Transverse colon (tissue), 4 donors: ENCODE data around the gene RNF19B. TPM values are rescaled to one million over a fixed set of nuclear protein-coding genes. Genes with fewer than 3 reads are reported as not detected.

Source experiments
- DNase-seq: peaks from one replicate; pipeline ENCODE4 v3.0.0-alpha.2; 2019
- H3K27ac ChIP-seq, 4 donors: fragments of 200-600 bp; sonication (generic); 2 replicates each; pipeline ENCODE4 v1.5.1; 2016 to 2018; ENCODE audit warnings: inconsistent platforms in 4 of 4
- H3K27me3 ChIP-seq: fragments of 200-600 bp; sonication (generic); 2 replicates; pipeline ENCODE4 v1.5.1; 2017; ENCODE audit warnings: inconsistent platforms
- H3K36me3 ChIP-seq, 4 donors: fragments of 200-600 bp; sonication (generic); 2 replicates each; pipeline ENCODE4 v1.5.1; 2017 to 2019; ENCODE audit warnings: inconsistent platforms in 4 of 4
- H3K4me1 ChIP-seq, 4 donors: fragments of 200-600 bp; sonication (generic); 2 replicates each; pipeline ENCODE4 v1.5.1; 2017 to 2020; ENCODE audit warnings: inconsistent platforms in 4 of 4
- H3K4me3 ChIP-seq, 4 donors: fragments of 200-600 bp; sonication (generic); 1 replicate in 1 of 4; 2 replicates in 3 of 4; pipeline versions ENCODE4 v1.5.1 to v1.6.1; 2017 to 2019; ENCODE audit warnings: inconsistent platforms in 4 of 4
- H3K9me3 ChIP-seq, 2 donors: fragments of 200-600 bp; sonication (generic); 2 replicates each; pipeline ENCODE4 v1.5.1; 2017 to 2019; ENCODE audit warnings: inconsistent platforms in 2 of 2
- EP300 ChIP-seq: sonication (generic); formaldehyde crosslinking; IDR thresholded peaks from one replicate; pipeline ENCODE4 v1.6.1; 2017; ENCODE audit warnings: antibody characterized with exemption, low read depth
- POLR2A ChIP-seq: fragments of 450-650 bp; IDR thresholded peaks from one replicate; pipeline ENCODE4 v1.6.1; 2016; ENCODE audit warnings: antibody characterized with exemption, mild to moderate bottlenecking, moderate library complexity
- POLR2AphosphoS5 ChIP-seq, 3 donors: sonication (generic); formaldehyde crosslinking; IDR thresholded peaks; one replicate each; pipeline ENCODE4 v1.6.1; 2016; ENCODE audit warnings: antibody characterized with exemption in 3 of 3
- WGBS, 2 donors: methylation state at CpG; one replicate each; pipeline ENCODE4 v1.1.5; 2018; ENCODE audit warnings: low coverage in 1 of 2; 5-methylcytosine and 5-hydroxymethylcytosine counted together
- in situ Hi-C, 4 donors: fragments of 200-750 bp; cut with MboI; loops; one replicate each; pipeline versions ENCODE4 v1.15.0 to v1.15.1; 2017; ENCODE audit warnings: low sequenced_read_pairs in 3 of 4, low pct_ligation_motif_present in 1 of 4, low pct_unique_long_range_greater_than_20kb in 1 of 4
- intact Hi-C: fragments of 100-400 bp; cut with DNase I; formaldehyde crosslinking; loops from one replicate; pipeline ENCODE4 v1.15.1; 2023; ENCODE audit warnings: low total_unique reads
- total RNA-seq, 4 donors: library from RNA; depleted of rRNA; stranded (reverse); fragments of >200 nt; gene quantifications; one replicate each; pipeline ENCODE4 v1.1.0, GENCODE V29; 2016
- TF ChIP-seq, protein P1 (sequence below), 5 experiments: fragments of 200-600 bp in 3 of 5; fragments of 450-650 bp in 2 of 5; sonication (generic) in 3 of 5; IDR thresholded peaks; 1 replicate in 2 of 5; 2 replicates in 3 of 5; pipeline ENCODE4 v1.5.1; 2016 to 2017; ENCODE audit warnings: antibody characterized with exemption in 5 of 5, inconsistent platforms in 3 of 5, mild to moderate bottlenecking in 2 of 5, moderate library complexity in 1 of 5

Gene RNF19B
- total RNA-seq, 4 donors from 2014 or later, result 22.5 to 83.8 (median 62.0) TPM

DNA sequence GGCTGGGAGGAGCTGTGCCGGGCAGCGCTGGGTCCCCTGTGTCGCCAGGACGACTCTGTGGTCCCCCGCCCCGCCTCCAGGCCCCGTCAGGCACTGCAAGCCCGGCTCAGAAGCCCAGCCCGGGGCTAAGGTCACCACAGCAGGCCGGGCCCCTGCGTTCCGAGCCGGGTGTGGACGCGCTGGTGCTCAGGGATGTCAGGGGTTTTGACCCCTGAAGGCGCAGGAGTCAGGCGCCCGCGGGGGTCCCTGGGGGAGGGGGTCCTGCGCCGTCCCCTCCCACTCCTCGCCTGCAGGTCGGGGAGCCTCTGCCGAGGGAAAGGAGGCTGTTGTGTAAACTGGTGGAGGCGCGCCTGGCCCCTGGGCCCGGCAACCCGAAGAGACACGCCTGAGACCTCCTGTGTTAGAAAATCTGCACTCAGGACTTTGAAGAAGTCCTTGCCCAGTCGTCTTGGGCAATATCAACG is 39.7 kb downstream of the RNF19B start:
- in situ Hi-C loops (loop anchor here in 2 of 4 donors (5.0 to 25.0 kb wide), 2 partner anchors 132 to 137 kb away; no protein-coding TSS in a partner anchor), intact Hi-C loops (loop anchor here (5.0 kb wide), 1 partner anchor 132 kb away; no protein-coding TSS in a partner anchor)
- peak; percentile 83 for DNase-seq
- Histone ChIP-seq H3K36me3 (no peaks in the 10 kb centered on the region), H3K4me3 (peak overlapping the region in 2 of 4 donors; percentile 16 to 42), H3K9me3 (no peaks in the 10 kb centered on the region), H3K4me1 (peaks cover 0 to 18% (median 15%) of the 10 kb centered on the region in 4 donors), H3K27me3 (peaks cover 29% of the 10 kb centered on the region), H3K27ac (peak overlapping the region; percentile 24 to 77 (median 52))
- 0 to 18% methylated on average over 1 to 31 of the region's 31 CpGs for WGBS, 2 donors
- TF ChIP-seq POLR2AphosphoS5 (IDR thresholded peaks at IDR 0.05) (peak in 2 of 3 donors; percentile 57 to 67), POLR2A (peak; percentile 58), EP300 (no peak)
- TF ChIP-seq, protein P1, sequence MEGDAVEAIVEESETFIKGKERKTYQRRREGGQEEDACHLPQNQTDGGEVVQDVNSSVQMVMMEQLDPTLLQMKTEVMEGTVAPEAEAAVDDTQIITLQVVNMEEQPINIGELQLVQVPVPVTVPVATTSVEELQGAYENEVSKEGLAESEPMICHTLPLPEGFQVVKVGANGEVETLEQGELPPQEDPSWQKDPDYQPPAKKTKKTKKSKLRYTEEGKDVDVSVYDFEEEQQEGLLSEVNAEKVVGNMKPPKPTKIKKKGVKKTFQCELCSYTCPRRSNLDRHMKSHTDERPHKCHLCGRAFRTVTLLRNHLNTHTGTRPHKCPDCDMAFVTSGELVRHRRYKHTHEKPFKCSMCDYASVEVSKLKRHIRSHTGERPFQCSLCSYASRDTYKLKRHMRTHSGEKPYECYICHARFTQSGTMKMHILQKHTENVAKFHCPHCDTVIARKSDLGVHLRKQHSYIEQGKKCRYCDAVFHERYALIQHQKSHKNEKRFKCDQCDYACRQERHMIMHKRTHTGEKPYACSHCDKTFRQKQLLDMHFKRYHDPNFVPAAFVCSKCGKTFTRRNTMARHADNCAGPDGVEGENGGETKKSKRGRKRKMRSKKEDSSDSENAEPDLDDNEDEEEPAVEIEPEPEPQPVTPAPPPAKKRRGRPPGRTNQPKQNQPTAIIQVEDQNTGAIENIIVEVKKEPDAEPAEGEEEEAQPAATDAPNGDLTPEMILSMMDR (IDR thresholded peaks at IDR 0.05), result peak in 4 of 5 experiments; percentile 22 to 70 (median 50)

DNA sequence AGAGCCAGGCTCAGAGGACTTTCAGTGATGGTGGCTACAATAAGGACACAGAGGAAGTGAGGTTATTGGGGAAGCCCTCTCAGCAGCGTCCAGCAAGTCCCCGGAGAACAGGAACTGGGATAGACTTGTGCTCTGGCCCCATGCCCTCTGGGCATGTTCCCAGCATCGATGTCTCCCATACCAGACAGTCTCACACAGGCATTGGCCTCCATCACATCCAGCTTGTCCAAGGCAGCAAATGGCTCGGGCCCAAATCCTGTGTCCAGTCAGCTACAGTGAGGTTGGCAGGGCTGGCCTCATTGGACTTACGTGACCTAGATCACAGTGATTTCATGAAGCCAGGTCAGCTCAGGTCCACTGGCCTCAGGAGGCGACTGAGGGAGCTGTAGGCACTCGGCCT is 43.8 kb downstream of the RNF19B start:
- DNase-seq, result no peak
- intact Hi-C loops, result no loop called here
- Histone ChIP-seq H3K4me3 (no peak overlapping the region), H3K9me3 (no peaks in the 10 kb centered on the region), H3K4me1 (peaks cover 4 to 43% (median 26%) of the 10 kb centered on the region in 4 donors), H3K27ac (no peak overlapping the region), H3K36me3 (no peaks in the 10 kb centered on the region), H3K27me3 (peaks cover 29% of the 10 kb centered on the region)
- no peak for TF ChIP-seq POLR2A
- WGBS, 2 donors, result 80% methylated on average over 6 of the region's 7 CpGs; no CpG with 5 or more reads in 1 of the 2 donors
- in situ Hi-C loops, result no loop called here

DNA sequence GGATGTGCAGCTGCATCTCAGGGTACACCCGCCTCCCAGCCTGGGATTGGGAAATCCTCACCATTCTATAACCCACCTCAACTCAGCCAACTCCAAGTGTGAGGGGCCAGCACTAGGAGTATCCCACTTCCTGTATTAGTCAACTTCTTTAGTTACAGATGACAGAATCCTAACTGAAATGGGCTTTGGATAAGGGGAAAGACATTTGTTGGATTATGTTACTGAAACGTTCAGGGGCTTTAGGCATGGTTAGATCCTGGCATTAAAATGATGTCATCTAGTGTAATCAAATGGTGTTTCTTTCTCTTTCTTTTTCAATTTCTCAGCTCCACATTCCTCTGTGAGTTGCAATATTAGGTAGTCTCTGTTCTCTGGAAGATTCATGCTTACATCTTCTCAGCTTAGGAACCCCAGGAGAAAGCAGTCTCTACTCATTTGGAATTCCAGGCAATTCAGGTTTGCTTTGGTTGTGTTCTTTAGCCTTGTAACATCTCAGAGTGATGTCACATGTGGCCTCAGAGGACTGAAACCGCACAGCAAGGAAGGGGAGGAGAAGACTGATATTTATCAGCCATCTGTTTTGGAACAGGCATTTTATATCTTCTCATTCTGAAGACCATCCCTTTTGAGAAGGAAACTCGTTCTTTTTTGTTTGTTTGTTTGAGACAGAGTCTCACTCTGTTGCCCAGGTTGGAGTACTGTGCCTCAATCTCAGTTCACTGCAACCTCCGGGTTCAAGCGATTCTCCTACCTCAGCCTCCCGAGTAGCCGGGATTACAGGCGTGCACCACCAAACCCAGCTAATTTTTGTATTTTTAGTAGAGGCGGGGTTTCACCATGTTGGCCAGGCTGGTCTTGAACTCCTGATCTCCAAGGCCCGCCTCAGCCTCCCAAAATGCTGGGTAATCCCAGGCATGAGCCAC is 44.5 kb downstream of the RNF19B start:
- Histone ChIP-seq H3K27ac (no peak overlapping the region), H3K27me3 (peaks cover 24% of the 10 kb centered on the region), H3K9me3 (no peaks in the 10 kb centered on the region), H3K4me1 (peaks cover 4 to 35% (median 18%) of the 10 kb centered on the region in 4 donors), H3K36me3 (no peaks in the 10 kb centered on the region), H3K4me3 (no peak overlapping the region)
- DNase-seq, result no peak
- intact Hi-C loops, result no loop called here
- 84 to 87% methylated on average over 6 to 11 of the region's 11 CpGs for WGBS, 2 donors
- in situ Hi-C loops, result no loop called here
- TF ChIP-seq POLR2AphosphoS5 (IDR thresholded peaks at IDR 0.05) (no peak), EP300 (no peak), POLR2A (no peak)
- TF ChIP-seq, protein P1 (IDR thresholded peaks at IDR 0.05), result no peak

DNA sequence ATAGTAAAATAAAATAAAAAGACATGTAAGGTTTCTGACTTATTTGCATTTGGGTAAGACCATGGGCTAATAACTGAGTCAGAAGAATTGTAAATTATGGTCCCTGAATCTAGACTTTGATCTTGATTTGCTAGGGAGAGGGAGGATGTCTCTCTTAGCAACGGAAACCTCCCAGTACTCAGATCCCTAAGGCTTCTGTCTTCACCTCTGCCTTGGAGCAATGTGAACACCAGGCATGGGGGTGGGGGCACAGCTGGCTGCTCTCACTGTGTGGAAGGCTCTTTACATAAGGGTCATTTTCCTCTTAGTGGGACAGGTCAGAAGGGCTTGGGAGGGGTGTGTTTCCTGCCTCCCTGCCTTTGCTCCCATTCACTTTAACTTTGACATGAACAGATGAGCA is 46.4 kb downstream of the RNF19B start:
- in situ Hi-C loops (no loop called here), intact Hi-C loops (no loop called here)
- H3K36me3 ChIP-seq, result no peaks in the 10 kb centered on the region
- 44 to 45% methylated on average over 1 of the region's 1 CpG for WGBS, 2 donors
- DNase-seq, result no peak
- peak overlapping the region in 1 of 4 donors; percentile 38 for H3K27ac ChIP-seq
- H3K27me3 ChIP-seq, result peaks cover 12% of the 10 kb centered on the region
- H3K4me3 ChIP-seq, result no peak overlapping the region
- no peak for TF ChIP-seq EP300
- no peak for TF ChIP-seq POLR2A
- TF ChIP-seq, protein P1 (IDR thresholded peaks at IDR 0.05), result no peak
- no peak for TF ChIP-seq POLR2AphosphoS5 (IDR thresholded peaks at IDR 0.05)
- H3K9me3 ChIP-seq, result no peaks in the 10 kb centered on the region
- H3K4me1 ChIP-seq, result peaks cover 3 to 26% (median 12%) of the 10 kb centered on the region in 4 donors
